ENCODE measurements around the gene NALF2.

The NALF2 gene

DNA sequence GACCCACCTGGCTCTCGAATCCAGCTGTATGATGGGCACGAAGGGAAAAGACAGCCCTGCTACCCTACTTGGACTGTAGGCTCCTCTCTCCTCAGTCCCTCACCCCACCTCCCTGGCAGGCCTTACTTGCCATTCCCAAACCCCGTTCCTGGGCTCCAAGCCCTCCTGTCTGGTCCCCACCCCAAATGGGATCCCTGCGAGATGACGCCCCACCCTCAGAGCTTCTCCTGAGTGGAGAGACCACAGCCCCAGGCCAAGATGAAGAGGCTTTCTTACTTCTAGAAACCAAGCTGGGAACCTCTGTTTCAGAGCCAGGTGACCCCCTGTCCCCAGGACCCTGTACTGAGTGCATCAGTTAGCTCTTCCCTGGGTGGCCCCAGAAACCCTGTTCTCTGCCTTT, 4.5 kb downstream of the NALF2 start:
- no peak for ATAC-seq
- no peak for DNase-seq (ENCODE audit: low spot score in 2 of 2)
- Mint-ChIP-seq H3K27ac (no peak overlapping the region), H3K9me3 (no peaks in the 10 kb centered on the region), H3K4me1 (no peaks in the 10 kb centered on the region), H3K36me3 (no peaks in the 10 kb centered on the region), H3K4me3 (no peak overlapping the region)

DNA sequence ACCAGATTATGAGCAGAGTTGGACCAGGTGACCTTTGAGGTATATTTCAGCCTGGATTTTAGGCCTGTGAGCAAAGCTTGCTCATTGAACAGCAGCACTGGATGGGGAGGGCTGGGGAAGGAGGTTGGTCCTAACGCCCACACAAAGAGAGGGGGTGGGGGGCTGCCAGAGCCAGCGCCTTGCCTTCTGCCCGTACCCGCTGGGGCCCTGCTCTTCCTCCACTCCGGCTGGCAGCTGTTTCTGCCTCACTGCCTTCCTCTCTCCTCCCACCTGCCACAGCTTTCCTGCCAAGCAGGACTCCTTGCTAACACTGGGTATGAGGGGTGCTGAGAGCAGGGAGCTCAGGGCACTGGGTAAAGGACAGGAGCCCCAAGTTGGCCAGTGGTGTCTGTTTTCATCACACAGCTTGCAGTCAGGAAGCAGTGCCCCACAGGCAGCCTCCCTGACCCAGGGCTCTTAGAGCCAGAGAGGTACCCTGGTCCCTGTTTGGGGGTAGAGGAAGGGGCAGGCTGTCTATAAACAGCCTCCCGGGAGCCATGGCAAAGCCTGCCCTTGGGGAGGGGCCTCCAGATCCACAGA, 6.1 kb downstream of the NALF2 start:
- H3K9me3 Mint-ChIP-seq: no peaks in the 10 kb centered on the region
- no peaks in the 10 kb centered on the region for H3K36me3 Mint-ChIP-seq
- H3K4me1 Mint-ChIP-seq: no peaks in the 10 kb centered on the region
- no peak overlapping the region for H3K27ac Mint-ChIP-seq
- H3K4me3 Mint-ChIP-seq: no peak overlapping the region
- DNase-seq (ENCODE audit: low spot score in 2 of 2) (no peak), ATAC-seq (no peak)

DNA sequence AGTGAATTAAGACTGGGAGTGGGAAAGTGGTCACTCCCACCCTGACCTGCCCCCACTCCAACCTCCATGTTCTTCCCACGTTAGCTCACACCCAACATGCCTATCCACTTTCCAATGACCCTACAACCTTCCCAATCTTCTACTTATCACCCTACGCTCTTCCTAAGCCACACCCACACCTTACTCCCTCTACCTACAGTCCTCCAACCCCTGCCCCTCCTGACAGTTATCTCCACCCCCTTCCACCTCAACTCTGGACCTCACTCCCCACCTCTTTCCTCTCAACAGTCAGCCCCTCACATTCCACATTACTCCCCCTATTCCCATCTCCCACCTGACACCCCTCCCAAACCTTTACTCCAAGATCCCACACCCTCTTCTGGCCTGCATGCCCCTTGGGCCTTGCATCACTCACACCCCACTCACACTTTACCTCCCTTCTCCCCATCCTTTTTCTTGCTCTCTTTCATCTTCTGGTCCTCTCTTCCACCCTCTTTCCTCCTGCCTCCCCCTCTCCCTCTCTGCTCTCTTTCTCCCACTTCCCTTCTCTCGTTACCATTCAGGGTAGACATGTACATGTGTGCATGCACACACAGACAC, 6.9 kb downstream of the NALF2 start:
- ATAC-seq: no peak

DNA sequence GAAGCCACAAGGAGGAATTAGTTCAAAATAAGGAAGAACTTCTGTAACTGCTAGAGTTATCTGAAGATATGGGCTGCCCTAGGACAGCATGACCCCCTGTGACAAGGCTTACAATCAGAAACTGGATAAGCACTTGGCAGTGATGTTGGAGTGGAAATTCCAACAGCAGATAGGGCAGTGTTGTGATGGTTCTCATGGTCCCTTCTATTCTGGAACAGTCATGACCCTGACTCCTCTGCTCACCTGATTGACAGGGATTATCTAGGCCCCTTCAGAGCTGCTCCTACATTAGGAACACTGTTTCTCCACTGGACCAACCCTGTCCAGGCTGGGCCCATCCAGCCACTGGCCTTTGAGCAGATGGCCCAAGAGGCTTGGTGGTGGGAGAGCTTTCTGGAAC, 17.9 kb downstream of the NALF2 start:
- DNase-seq (ENCODE audit: low spot score in 2 of 2): no peak
- H3K27ac Mint-ChIP-seq: no peak overlapping the region
- H3K4me1 Mint-ChIP-seq: no peaks in the 10 kb centered on the region
- H3K4me3 Mint-ChIP-seq: no peak overlapping the region
- H3K9me3 Mint-ChIP-seq: no peaks in the 10 kb centered on the region
- ATAC-seq: no peak
- no peaks in the 10 kb centered on the region for H3K36me3 Mint-ChIP-seq

More for the DNA sequence above, 6.9 kb downstream of the NALF2 start:
- no peaks in the 10 kb centered on the region for H3K36me3 Mint-ChIP-seq
- H3K4me3 Mint-ChIP-seq: no peak overlapping the region
- no peaks in the 10 kb centered on the region for H3K4me1 Mint-ChIP-seq
- no peaks in the 10 kb centered on the region for H3K9me3 Mint-ChIP-seq
- H3K27ac Mint-ChIP-seq: no peak overlapping the region
- no peak for DNase-seq (ENCODE audit: low spot score in 2 of 2)

DNA sequence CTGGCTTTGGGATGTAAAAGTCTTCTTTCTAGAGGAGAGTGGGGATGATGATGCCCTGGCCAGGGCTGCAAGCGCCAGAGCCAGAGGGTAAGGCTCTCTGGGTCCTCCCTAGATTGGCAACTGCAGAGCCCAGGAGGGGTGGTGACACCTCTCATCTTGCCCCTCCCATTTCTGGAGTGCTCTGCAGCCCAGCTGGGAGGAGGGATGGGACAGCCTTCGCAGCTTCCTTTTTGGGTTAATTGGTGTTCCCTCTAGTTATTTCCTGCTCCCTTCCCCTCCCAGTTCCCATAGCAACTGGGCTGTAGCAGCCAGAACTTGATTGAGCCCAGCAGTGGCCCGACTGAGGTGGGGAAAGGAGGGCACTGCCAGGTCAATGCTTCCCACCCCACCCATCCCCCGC, 19.2 kb downstream of the NALF2 start:
- ATAC-seq (no peak), DNase-seq (ENCODE audit: low spot score in 2 of 2) (no peak)
- Mint-ChIP-seq H3K9me3 (no peaks in the 10 kb centered on the region), H3K36me3 (no peaks in the 10 kb centered on the region), H3K4me1 (no peaks in the 10 kb centered on the region), H3K27ac (no peak overlapping the region), H3K4me3 (no peak overlapping the region)

DNA sequence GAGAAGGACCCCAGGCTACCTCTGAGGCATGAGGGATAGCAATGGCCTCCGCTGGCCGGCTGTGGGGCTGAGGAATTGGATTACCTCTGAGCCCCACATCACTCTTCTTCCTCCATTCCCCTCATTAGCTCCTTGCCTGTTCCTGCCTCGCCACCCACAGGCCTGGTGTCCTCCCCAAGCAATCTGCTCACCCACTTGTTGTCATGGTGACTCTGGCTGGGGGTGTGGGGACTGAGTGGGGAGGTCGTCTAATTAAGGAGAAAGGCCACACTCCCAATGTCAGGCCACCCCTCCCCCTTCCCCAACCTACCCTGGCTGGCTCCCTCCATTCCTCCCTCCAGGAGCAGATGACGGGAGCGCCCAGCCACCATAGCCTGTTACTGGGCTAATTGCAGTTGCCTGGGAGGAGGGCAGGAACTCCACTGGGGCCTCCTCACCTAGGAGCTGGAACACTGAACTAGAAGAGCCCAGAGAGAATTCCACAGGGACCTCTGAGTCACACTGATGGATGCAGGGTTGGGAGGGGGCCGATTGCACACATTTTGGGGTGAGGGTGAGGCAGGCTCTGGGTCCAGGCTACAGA, 20.7 kb downstream of the NALF2 start:
- Mint-ChIP-seq H3K27ac (no peak overlapping the region), H3K4me1 (no peaks in the 10 kb centered on the region)
- DNase-seq (ENCODE audit: low spot score in 2 of 2): no peak

DNA sequence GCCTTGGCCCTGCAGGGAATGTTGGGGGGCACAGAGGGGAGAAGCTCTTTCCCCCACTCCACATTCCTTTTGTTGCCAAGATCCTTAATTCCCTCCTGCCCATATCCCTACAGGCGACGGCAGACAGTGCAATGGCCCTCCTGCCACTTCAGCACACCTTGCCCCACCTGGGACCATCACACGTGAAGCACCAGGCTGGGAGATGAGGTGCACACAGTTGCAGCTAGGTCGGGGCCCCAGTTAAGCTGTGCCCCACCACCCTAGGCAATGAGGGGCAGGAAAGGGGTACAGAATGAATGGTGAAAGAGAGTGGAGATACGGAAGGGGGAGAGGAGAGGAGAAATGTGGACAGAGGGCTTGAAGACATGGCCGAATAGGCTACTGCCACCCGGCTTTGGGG, 26.2 kb downstream of the NALF2 start:
- H3K27ac Mint-ChIP-seq: no peak overlapping the region
- no peaks in the 10 kb centered on the region for H3K9me3 Mint-ChIP-seq
- DNase-seq (ENCODE audit: low spot score in 2 of 2) (no peak), ATAC-seq (no peak)
- no peaks in the 10 kb centered on the region for H3K36me3 Mint-ChIP-seq
- no peak overlapping the region for H3K4me3 Mint-ChIP-seq
- no peaks in the 10 kb centered on the region for H3K4me1 Mint-ChIP-seq

More for the DNA sequence above, 20.7 kb downstream of the NALF2 start:
- Mint-ChIP-seq H3K36me3 (no peaks in the 10 kb centered on the region), H3K9me3 (no peaks in the 10 kb centered on the region), H3K4me3 (no peak overlapping the region)
- no peak for ATAC-seq

DNA sequence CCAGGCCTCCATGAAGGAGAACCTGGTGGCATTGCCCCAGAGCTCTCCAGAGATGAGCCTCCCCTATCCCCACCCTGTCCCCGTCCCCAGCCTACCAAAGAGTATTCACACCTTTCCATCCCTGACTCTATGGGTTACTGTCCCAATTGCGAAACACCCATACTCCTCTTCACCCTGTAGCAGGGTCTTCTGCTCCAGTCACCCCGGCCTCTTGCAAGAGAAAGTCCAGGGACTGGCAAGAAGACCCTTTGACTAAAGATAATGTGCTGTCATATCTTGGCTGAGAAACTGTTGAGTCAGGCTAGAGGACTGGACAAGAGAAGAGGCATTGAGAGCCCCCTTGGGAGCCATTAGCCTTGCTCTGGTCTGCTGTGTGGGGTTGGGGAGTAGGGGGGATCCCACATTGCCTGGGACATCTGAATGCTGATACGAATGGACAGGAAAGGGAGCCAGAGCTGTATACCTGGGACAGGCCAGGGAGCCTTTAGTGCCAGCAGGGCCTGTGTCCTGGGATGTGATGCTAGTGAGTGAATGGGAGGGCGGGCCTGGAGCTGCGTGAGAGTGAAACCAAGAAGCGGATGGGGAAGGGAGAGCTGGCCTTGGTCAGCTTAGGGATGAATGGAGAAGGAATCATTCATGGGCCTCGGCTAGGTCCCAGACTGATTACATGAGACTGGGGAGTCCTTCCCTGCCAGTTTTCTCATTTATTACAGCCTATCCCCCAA, 27.1 kb downstream of the NALF2 start:
- Mint-ChIP-seq H3K9me3 (no peaks in the 10 kb centered on the region), H3K4me1 (no peaks in the 10 kb centered on the region), H3K4me3 (no peak overlapping the region), H3K36me3 (no peaks in the 10 kb centered on the region), H3K27ac (no peak overlapping the region)
- DNase-seq (ENCODE audit: low spot score in 2 of 2) (no peak), ATAC-seq (no peak)

DNA sequence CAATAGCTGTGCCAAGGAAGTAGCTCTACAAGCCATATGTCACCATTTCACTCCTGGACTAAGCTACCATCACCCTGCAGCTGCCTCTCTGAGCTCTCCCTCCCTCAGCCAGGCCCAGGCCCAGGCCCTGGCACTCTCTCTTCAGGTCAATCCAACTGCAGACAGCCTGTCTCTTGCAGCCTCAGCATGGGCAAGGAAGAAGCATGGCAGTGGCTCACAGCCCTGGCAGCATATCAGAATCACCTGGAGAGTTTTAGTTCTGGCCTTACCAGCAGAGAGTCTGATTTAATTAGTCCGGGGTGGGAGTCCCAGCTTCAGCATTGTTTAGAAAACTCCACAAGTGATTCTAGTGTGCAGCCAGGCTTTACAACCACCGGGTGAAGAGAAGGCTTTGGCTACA, 31.5 kb downstream of the NALF2 start:
- H3K36me3 Mint-ChIP-seq: no peaks in the 10 kb centered on the region
- H3K27ac Mint-ChIP-seq: no peak overlapping the region
- ATAC-seq (no peak), DNase-seq (ENCODE audit: low spot score in 2 of 2) (no peak)
- H3K4me1 Mint-ChIP-seq: peaks cover 14% of the 10 kb centered on the region
- H3K9me3 Mint-ChIP-seq: no peaks in the 10 kb centered on the region
- H3K4me3 Mint-ChIP-seq: no peak overlapping the region

DNA sequence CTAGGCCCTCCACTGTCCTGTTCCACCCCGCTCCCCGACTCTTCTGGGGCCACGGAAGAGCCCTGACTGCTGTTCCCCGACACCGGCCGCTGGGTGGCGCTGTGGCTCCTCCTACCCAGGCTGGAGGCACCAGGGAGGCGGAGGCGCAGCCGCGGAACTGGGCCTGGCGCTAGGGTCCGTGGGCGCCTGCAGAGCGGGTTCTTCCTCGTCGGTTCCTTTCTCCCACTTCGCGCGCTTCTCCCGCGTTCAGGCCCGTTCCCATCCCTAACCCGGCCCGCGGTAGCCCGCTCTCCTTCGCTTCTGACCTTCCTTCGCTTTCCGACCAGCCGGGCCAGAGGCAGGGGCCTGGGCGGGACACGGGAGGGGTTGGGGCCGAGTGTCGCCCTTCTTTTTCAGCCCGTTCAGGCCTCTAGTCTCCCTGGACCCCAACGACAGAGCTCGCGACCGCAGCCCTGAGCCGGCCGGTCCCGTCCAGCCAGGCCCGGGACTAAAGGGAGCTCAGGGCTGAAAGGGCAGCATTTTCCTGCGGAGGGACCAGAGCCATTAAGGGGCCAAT, 34.3 kb downstream of the NALF2 start:
- peak; percentile 87 for ATAC-seq
- H3K4me1 Mint-ChIP-seq: peaks cover 14% of the 10 kb centered on the region
- peak overlapping the region; percentile 63 for H3K4me3 Mint-ChIP-seq
- H3K36me3 Mint-ChIP-seq: no peaks in the 10 kb centered on the region
- H3K27ac Mint-ChIP-seq: peak overlapping the region; percentile 30
- no peaks in the 10 kb centered on the region for H3K9me3 Mint-ChIP-seq
- peak; percentile 48 to 62 for DNase-seq (ENCODE audit: low spot score in 2 of 2)

DNA sequence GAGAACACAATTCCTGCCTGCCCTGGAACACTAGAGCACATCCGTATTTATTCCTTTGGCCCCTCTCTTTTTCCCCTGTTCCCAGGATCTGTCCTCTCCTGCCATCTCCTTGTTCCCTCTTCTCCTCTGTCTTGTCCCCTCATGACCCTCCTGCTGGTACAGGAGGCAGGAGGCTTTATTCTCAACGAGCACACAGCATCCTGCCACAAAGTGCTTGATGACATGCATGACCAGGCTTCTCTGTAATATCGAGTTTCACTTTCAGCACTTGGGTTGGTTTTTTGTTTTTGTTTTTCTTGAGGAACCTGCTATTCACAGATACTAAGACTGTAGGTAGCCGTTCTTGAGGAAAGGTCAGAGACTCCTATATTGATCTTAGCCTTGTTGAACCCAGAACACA, 35.3 kb downstream of the NALF2 start:
- H3K4me3 Mint-ChIP-seq: peak overlapping the region; percentile 63
- H3K27ac Mint-ChIP-seq: peak overlapping the region; percentile 30
- ATAC-seq: peak; percentile 58

DNA sequence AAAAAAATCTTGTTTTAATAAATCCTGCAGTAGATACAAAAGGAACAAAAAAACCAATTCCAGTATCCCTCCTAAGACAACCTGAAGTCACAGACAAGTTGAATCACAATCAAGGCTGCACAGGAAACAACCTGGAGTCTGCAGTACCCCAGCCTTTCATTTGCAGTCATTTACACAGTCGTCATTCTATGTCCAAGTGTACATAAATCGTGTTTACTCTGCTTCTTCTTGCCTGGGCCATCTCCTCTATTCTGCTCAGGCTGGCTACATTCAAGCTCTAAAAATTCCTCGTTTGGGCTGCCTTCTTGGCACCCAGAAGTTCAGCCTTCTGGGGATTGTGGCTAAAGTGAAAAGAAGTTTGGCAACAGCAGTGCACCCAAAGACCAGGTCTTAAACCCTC, 37.8 kb downstream of the NALF2 start:
- ATAC-seq (no peak), DNase-seq (ENCODE audit: low spot score in 2 of 2) (no peak)
- peaks cover 14% of the 10 kb centered on the region for H3K4me1 Mint-ChIP-seq
- no peaks in the 10 kb centered on the region for H3K36me3 Mint-ChIP-seq
- H3K9me3 Mint-ChIP-seq: no peaks in the 10 kb centered on the region
- H3K27ac Mint-ChIP-seq: no peak overlapping the region
- H3K4me3 Mint-ChIP-seq: no peak overlapping the region

More for the DNA sequence above, 35.3 kb downstream of the NALF2 start:
- peaks cover 14% of the 10 kb centered on the region for H3K4me1 Mint-ChIP-seq
- DNase-seq (ENCODE audit: low spot score in 2 of 2): no peak
- no peaks in the 10 kb centered on the region for H3K36me3 Mint-ChIP-seq
- no peaks in the 10 kb centered on the region for H3K9me3 Mint-ChIP-seq

DNA sequence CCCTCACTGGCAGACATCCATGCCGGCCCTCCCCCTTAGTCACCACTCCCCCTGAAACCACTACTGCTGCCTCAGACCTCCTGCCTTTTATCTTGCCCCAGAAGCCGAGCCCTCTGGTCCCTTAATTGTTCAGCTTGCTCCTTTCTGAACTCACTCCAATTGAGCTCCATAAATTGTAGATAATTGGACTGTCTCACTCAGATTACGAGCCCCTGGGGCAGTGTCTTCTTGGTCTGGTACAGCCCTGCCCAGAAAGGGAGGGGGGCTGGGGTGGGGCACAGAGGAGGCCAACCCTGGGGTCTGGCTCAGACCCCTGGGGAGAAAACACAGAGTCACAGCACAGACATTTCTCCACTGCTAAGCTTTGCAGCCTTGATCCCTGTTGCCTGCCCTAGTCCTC, 39.4 kb downstream of the NALF2 start:
- Mint-ChIP-seq H3K9me3 (no peaks in the 10 kb centered on the region), H3K27ac (no peak overlapping the region), H3K4me1 (peaks cover 13% of the 10 kb centered on the region), H3K36me3 (no peaks in the 10 kb centered on the region), H3K4me3 (no peak overlapping the region)
- ATAC-seq (no peak), DNase-seq (ENCODE audit: low spot score in 2 of 2) (no peak)

DNA sequence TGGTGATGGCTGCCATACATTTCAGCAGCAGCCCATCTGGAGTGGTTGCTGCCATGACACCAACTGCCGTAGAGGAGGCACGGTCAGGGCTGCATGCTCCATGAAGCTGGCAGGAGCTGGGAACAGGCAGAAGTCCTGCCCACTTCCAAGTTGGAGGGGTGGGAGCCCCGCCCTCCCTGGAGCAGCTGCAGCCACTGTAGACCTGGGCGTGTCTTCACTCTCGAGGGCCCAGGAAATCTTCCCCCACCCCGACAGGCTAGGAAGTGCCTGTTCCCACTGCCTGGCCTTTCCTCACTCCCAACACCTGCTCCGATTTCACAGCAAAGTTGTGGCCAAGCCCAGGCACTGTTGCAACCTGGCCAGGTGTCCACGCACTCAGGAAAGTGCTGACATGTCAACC, 42.3 kb downstream of the NALF2 start:
- Mint-ChIP-seq H3K9me3 (no peaks in the 10 kb centered on the region), H3K27ac (no peak overlapping the region), H3K36me3 (no peaks in the 10 kb centered on the region), H3K4me1 (no peaks in the 10 kb centered on the region), H3K4me3 (no peak overlapping the region)
- no peak for ATAC-seq
- DNase-seq (ENCODE audit: low spot score in 2 of 2): no peak

DNA sequence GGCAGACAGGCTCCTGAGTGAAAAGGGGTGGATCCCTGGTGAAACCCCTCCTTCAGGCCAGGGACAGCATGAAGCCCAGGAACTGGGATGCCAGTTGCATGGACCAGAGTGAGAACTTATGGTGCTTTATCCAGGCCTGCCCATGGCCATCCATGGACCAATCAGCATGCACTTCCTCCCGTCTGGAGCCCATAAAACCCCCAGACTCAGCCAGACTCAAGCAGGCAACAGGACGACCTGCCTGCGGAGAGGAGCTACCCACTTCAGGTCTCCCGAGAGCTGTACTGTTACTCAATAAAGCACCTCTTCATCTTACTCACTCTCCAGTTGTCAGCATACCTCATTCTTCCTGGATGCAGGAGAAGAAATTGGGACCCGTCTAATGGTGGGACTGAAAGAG, 42.9 kb downstream of the NALF2 start:
- Mint-ChIP-seq H3K4me1 (no peaks in the 10 kb centered on the region), H3K4me3 (no peak overlapping the region), H3K9me3 (no peaks in the 10 kb centered on the region), H3K27ac (no peak overlapping the region), H3K36me3 (no peaks in the 10 kb centered on the region)
- ATAC-seq (no peak), DNase-seq (ENCODE audit: low spot score in 2 of 2) (no peak)
